Measurements from ENCODE around the gene CARMIL1.

Gene CARMIL1

GRCh38 chr6:25369433-25370177 is 90.4 kb downstream of the CARMIL1 start:
- ATAC-seq, result no peak
- TF ChIP-seq, protein P1, sequence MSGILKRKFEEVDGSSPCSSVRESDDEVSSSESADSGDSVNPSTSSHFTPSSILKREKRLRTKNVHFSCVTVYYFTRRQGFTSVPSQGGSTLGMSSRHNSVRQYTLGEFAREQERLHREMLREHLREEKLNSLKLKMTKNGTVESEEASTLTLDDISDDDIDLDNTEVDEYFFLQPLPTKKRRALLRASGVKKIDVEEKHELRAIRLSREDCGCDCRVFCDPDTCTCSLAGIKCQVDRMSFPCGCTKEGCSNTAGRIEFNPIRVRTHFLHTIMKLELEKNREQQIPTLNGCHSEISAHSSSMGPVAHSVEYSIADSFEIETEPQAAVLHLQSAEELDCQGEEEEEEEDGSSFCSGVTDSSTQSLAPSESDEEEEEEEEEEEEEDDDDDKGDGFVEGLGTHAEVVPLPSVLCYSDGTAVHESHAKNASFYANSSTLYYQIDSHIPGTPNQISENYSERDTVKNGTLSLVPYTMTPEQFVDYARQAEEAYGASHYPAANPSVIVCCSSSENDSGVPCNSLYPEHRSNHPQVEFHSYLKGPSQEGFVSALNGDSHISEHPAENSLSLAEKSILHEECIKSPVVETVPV (CRISPR knock-in tag; IDR thresholded peaks at IDR 0.05), result no peak
- TF ChIP-seq TOX (CRISPR knock-in tag; IDR thresholded peaks at IDR 0.05; ENCODE audit: borderline replicate concordance) (no peak), BACH2 (CRISPR knock-in tag; IDR thresholded peaks at IDR 0.05; ENCODE audit: borderline replicate concordance) (no peak), ZNF70 (CRISPR knock-in tag; IDR thresholded peaks at IDR 0.05) (no peak), TCF4 (CRISPR knock-in tag; IDR thresholded peaks at IDR 0.05; ENCODE audit: borderline replicate concordance) (no peak), ISL1 (CRISPR knock-in tag; IDR thresholded peaks at IDR 0.05) (no peak)

GRCh38 chr6:25370178-25371036 is 91.2 kb downstream of the CARMIL1 start:
- ATAC-seq, result no peak
- TF ChIP-seq SNAI2 (CRISPR knock-in tag; IDR thresholded peaks at IDR 0.05) (no peak), ARNTL (CRISPR knock-in tag; IDR thresholded peaks at IDR 0.05; ENCODE audit: borderline replicate concordance, low read depth) (no peak), ZFP3 (CRISPR knock-in tag; IDR thresholded peaks at IDR 0.05) (no peak), PATZ1 (CRISPR knock-in tag; IDR thresholded peaks at IDR 0.05; ENCODE audit: borderline replicate concordance) (no peak), ZC3H10 (CRISPR knock-in tag; IDR thresholded peaks at IDR 0.05) (no peak), BACH2 (CRISPR knock-in tag; IDR thresholded peaks at IDR 0.05; ENCODE audit: borderline replicate concordance) (no peak), GLIS3 (CRISPR knock-in tag; IDR thresholded peaks at IDR 0.05) (no peak), ZNF70 (CRISPR knock-in tag; IDR thresholded peaks at IDR 0.05) (no peak), TCF4 (CRISPR knock-in tag; IDR thresholded peaks at IDR 0.05; ENCODE audit: borderline replicate concordance) (no peak), RARB (CRISPR knock-in tag; IDR thresholded peaks at IDR 0.05) (no peak), POU6F1 (CRISPR knock-in tag; IDR thresholded peaks at IDR 0.05; ENCODE audit: borderline replicate concordance, low read depth) (no peak), ZNF8 (CRISPR knock-in tag; IDR thresholded peaks at IDR 0.05) (no peak), ZFP30 (CRISPR knock-in tag; IDR thresholded peaks at IDR 0.05) (no peak), TOX (CRISPR knock-in tag; IDR thresholded peaks at IDR 0.05; ENCODE audit: borderline replicate concordance) (no peak), ESRRG (CRISPR knock-in tag; IDR thresholded peaks at IDR 0.05) (no peak), PPARA (CRISPR knock-in tag; IDR thresholded peaks at IDR 0.05; ENCODE audit: borderline replicate concordance) (no peak)
- TF ChIP-seq, protein P2, sequence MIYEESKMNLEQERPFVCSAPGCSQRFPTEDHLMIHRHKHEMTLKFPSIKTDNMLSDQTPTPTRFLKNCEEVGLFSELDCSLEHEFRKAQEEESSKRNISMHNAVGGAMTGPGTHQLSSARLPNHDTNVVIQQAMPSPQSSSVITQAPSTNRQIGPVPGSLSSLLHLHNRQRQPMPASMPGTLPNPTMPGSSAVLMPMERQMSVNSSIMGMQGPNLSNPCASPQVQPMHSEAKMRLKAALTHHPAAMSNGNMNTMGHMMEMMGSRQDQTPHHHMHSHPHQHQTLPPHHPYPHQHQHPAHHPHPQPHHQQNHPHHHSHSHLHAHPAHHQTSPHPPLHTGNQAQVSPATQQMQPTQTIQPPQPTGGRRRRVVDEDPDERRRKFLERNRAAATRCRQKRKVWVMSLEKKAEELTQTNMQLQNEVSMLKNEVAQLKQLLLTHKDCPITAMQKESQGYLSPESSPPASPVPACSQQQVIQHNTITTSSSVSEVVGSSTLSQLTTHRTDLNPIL (CRISPR knock-in tag; IDR thresholded peaks at IDR 0.05; ENCODE audit: low read depth), result no peak
- TF ChIP-seq, protein P3, sequence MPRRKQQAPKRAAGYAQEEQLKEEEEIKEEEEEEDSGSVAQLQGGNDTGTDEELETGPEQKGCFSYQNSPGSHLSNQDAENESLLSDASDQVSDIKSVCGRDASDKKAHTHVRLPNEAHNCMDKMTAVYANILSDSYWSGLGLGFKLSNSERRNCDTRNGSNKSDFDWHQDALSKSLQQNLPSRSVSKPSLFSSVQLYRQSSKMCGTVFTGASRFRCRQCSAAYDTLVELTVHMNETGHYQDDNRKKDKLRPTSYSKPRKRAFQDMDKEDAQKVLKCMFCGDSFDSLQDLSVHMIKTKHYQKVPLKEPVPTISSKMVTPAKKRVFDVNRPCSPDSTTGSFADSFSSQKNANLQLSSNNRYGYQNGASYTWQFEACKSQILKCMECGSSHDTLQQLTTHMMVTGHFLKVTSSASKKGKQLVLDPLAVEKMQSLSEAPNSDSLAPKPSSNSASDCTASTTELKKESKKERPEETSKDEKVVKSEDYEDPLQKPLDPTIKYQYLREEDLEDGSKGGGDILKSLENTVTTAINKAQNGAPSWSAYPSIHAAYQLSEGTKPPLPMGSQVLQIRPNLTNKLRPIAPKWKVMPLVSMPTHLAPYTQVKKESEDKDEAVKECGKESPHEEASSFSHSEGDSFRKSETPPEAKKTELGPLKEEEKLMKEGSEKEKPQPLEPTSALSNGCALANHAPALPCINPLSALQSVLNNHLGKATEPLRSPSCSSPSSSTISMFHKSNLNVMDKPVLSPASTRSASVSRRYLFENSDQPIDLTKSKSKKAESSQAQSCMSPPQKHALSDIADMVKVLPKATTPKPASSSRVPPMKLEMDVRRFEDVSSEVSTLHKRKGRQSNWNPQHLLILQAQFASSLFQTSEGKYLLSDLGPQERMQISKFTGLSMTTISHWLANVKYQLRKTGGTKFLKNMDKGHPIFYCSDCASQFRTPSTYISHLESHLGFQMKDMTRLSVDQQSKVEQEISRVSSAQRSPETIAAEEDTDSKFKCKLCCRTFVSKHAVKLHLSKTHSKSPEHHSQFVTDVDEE (CRISPR knock-in tag; IDR thresholded peaks at IDR 0.05), result no peak
- TF ChIP-seq, protein P1 (CRISPR knock-in tag; IDR thresholded peaks at IDR 0.05), result no peak
